Stimulated activated CD8-positive, alpha-beta memory T cell treated with anti-CD3 and anti-CD28 coated beads, Interleukin-12 subunit alpha, Interleukin-12 subunit beta, amount 100 ng/mL, for 4 hours (primary cell): Measurements from ENCODE around the gene SPRR1A.

Experiments used
- DNase-seq: peaks from one replicate; pipeline ENCODE4 v3.0.0-alpha.2; 2020; ENCODE audit warnings: low read depth

Gene SPRR1A

GRCh38 chr1:152983743-152984142, at the start of gene SPRR1A:
SPRR1A (plus strand) TSS chr1:152984081; CDS start chr1:152985231, 1,150 bp downstream.
- DNase-seq = no peak

DNA sequence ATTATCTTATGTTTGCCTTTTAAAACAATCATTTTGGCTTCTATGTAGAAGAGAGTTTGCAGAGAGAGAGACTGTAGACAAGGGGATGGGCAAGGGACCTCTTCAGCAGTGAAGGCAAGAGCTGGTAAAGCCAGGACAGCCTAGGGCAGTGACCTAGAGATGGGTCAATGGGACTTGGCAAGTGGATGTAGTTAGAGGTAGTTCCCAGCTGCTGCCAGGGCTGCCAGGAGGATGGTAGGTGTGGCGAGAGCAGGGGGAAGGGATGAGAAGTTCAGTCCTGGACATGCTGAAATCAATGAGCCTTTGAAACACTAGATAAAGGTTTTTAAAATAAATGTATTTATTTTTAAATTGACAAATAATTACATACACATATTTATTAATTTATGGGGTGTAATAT, 43.3 kb upstream of the SPRR1A start:
- DNase-seq = no peak

GRCh38 chr1:152941037-152941711, 42.7 kb upstream of the SPRR1A start:
- no peak for DNase-seq

- DNase-seq = no peak
These were observed 41.7 kb upstream of the SPRR1A start for GRCh38 chr1:152942161-152942560.

DNA sequence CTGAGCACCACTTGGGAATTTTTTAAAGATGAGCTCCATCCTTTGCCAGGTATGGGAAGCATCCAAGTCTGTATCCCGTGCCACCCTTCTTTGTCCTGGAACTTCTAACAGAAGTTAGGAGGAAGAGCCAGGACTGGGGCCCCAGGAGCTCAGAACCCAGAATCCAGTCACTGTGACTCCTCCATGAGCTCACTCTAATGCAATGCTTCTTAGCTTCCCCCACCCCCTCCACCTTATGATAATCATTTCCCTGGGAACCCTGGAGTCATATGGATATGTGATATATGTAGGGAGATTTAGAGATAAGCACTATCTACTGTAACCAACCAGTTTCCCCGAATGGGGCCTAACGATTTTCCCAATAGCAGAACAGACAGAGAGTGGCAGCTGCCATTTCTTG, 37.6 kb upstream of the SPRR1A start:
- DNase-seq = no peak

DNA sequence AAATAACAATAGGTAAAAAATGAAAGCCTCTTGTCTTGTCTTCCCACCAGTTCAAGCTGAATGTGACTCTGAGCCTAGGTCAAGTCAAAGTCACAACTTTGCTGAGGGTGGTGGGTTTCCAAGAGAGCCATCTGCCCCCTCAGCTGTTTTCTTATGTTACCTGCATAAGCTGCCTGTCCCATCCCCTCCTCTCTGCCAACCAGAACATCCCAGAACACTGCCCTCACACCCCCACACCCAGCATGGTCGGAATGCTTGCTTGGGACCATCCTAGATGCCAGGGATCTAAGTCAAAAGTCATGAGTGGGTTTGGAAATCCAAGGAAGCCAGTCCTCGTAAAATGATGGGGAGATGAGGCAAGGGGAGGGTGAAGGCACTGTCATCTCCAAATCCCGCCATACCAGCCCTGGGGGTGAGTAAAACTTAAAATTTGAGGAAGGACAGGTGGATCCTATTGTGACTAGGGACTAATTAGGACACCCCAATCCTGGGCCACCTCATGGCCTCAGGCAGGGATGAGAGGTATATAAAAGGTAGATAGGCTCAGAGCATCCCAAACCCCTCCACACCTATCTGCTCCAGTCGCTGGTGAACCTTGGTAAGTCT, 37.1 kb upstream of the SPRR1A start, which contains the start of gene SPRR5:
TSS of gene SPRR5 (plus strand) at position 556 of the 606 bp plus-strand sequence. CDS start 1,349 bp downstream, outside the sequence.
- no peak for DNase-seq

DNA sequence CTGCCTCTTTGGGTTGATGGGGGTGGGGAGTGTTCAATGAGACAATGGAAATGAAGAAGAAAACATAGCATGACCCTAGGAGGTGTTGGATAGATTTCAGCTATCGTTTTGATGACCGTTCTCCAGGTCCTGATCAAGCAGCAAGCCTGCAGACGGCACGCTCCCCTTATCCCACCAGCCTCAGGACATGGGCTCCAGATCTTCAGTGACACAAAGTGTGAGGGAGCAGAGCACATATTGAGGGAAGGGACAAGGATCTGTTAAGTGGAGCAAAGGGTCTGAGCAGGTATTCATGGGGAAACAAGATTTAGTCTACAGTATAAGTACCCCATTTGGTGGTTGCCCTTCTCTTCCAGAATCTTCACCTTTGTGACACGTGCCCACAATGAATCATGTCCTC, 32.2 kb upstream of the SPRR1A start:
- no peak for DNase-seq

- DNase-seq = no peak
These were observed 30.1 kb upstream of the SPRR1A start for GRCh38 chr1:152953761-152954160.

GRCh38 chr1:152954436-152954835, 29.4 kb upstream of the SPRR1A start:
- DNase-seq = no peak

DNA sequence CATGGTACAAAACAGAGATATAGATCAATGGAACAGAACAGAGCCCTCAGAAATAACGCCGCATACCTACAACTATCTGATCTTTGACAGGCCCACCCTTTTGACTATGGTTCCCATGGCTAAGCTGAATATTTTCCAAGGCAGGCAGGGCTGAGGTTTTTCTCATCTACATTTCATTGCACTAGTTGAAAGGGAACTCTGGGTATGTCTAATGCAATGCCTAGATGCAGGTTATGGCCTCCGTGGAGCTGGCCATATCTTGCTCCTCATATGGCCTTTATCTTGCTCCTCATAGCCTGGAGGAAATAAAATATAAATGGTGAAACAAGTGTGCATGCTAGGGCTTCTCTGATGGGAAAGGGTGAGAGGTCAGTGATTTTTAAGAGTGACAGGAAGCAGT, 26.3 kb upstream of the SPRR1A start:
- no peak for DNase-seq

DNA sequence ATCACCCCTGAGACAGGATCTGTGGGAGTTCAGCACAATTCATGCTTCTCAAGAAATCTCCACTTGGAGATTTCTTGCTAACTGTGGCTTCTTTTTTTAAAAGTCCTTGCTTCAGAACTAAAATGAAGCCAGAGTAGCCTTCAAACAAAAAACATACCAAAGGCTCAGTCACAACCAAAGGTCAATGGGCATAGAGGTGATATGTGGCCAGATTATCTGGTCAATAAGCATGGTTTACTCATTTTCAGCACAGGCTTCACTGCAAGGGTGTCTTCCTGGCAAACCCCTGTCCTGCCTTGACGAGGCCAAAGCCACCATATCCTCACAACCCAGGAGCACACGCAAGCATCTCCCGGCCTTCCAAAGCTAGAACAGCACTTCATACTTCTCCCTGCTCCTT, 24.6 kb upstream of the SPRR1A start:
- no peak for DNase-seq

DNA sequence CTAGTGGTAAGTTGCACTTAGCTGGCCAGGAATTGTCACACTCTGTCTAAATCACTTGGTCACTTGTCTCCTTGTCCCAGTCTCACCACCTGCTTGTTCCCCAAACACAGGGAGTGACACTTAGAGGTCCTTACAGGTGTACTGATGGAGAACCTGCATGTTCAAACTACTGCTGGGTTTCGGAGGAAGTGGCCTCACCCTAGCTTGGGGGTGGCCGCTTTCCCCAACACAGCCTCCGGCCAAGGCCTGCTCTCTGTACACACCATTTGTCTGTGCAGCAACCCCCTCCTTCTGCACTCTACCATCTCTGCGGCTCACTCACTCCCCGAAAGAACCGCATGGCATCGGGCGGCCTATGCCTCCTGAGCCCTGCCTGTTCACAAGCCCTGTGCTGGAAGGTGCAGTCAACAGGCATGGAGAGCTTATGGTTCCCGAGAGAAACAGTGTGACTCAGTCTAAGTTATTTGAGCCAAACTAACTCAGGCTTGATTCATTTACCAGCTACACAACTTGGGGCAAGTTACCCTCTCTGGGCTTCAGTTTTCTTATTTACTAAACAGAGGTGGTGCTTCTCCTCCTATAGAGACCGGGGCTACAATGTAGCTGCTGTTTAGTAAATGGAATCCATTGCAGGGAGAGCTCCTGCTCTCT, 24.0 kb upstream of the SPRR1A start:
- no peak for DNase-seq

DNA sequence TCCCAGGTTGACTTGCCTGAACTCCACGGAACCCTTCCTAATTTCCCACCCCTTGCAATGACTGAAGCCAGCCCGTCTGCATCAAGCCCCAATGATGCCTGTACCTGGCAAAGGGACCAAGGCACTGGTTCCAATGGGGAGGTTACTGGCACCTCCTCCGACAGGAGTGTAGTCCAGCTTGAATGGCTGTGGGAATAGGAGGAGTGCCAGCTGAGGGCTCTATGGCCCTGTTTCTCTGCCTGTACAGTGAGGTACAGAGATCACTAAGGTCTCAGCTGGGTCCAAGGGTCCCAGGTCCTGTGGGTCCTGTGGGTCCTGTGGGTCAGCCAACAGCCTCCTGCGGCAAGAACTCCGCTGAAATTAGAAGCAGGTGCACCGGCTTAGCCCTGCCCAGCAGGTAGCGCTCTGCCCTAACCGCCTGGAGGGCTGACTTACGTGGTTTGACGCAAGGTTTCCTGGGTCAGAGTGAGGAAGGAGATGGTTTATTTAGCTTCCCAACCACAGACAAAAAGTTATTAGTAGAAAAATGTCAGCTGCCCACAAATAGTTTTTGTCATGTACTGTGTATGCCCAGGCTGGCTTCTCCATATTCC, 23.3 kb upstream of the SPRR1A start:
- DNase-seq = no peak

DNA sequence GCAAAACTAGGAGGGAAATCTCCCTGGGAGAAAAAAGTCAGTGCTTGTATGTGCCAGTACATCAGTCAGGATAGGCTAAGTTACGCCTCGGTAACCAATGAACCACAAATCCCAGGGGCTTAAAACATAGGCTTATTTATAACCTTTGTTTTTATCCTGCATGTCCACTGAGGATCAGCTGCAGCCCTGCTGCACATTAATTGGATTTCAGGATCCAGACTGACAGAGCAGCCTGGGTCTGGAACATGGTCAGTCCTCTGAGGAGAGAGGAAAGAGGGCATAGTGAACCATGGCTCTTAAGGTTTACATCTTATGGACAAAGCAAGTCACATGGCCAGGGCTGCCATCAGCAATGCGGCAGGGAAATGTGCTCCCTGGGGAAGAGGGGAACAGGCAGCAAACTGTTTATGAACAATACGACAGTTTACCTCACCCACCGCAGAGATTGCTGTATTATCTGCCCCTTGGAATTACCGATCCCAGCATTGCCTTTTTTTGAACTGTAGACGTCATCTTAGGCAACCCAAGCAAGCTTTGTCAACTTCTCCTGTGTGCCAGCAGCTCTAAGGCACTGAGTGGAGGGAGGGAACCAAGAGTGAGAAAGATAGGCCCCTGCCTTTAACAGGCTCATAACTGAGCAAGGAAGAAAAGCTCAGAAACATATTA, 22.5 kb upstream of the SPRR1A start:
- no peak for DNase-seq

DNA sequence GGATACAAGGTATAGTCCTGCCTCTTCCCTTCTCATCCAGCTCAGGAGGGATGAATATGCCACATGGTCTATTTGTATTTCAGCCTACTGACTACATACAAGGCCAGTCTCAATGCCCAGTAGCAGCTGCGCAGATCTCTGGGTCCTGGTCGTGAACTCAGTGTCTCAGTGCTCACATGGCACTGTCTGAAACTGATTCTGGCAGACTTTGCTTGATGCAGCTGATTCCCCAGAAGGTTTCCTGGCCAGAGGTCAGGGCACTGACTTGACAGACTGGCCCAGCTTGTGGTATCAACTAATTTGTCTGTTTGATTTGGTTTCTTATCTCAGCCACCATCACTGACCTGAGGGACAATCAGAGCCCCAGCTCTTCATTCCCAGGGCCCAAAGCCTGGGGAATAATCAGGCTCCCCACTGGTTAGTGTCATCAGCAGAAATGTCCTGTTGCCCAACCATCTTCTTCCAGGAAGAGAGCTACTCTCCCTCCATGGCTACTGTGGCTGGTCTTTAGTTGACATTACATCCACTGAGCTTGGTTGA, 20.9 kb upstream of the SPRR1A start:
- no peak for DNase-seq

DNA sequence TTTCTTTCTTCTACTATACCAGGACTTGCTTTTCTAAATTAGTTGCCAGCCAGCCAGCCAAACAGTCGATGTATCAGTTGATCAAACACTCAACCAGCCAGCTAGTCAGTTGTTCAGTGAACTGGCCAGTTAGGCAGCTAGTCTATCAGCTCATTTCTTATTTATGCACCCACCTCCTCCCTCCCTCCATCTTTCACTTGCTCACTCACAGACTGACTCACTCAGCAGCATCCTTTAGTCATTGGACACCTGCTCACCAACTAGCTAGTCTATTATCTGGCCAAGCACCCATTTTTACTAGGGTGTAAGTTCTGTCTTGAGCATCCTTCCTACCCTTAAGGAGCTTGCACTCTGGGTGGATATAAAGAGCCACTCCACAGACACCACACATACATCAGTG, 19.3 kb upstream of the SPRR1A start:
- no peak for DNase-seq

DNA sequence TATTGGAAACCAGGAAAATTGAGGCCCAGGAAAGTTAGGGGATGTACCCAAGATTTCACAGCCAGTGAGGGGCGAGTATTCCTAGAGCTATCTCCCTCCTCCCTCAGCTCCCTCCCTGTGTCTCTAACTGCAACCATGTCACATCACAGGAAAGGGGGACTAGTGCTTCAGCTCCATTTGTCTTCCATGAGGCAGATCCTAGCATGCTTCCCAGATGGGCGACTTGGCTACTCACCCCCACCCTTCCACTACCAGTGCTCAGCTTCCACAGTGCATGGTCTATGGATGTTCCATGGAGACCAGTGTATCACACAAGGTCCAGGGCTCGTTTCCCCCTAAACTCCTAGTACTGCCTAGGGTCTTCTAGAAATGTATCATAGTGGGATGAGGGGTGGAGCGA, 18.0 kb upstream of the SPRR1A start:
- no peak for DNase-seq

GRCh38 chr1:152967201-152967600, 16.7 kb upstream of the SPRR1A start:
- no peak for DNase-seq

GRCh38 chr1:152968248-152968647, 15.6 kb upstream of the SPRR1A start:
- no peak for DNase-seq

GRCh38 chr1:152969036-152969435, 14.8 kb upstream of the SPRR1A start:
- no peak for DNase-seq

DNA sequence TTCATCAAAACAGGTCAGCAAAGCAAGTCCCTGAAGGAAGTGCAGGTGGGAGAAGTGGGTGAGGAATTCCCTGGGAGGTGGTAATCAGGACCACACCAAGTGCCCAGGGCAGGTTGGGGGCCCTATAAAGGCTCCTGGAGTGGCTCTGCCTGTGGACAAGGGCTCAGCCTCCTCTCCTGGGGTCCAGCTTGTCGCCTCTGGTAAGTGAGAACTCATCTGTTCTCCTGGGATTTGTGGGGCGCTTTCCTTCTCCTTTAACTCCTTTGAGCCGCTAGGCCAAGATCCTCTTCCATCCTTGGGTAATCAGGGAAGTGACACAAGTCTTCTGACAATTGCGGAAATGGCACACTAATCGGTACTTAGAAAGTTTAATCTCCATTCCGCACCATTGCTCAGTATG, 13.4 kb upstream of the SPRR1A start, which contains the start of gene SPRR4:
TSS of gene SPRR4 (plus strand) at position 154 of the 400 bp plus-strand sequence. CDS start 1,243 bp downstream, outside the sequence.
- DNase-seq = no peak
